Kidney capillary endothelial cell (primary cell): ENCODE measurements around the gene ZER1.
A peak's percentile ranks its signal among the peaks of the same experiment; 100 is the strongest.

Source experiments
- DNase-seq: peaks from one replicate; pipeline ENCODE4 v3.0.0-alpha.2; 2018; ENCODE audit warnings: low spot score

The ZER1 gene

DNA sequence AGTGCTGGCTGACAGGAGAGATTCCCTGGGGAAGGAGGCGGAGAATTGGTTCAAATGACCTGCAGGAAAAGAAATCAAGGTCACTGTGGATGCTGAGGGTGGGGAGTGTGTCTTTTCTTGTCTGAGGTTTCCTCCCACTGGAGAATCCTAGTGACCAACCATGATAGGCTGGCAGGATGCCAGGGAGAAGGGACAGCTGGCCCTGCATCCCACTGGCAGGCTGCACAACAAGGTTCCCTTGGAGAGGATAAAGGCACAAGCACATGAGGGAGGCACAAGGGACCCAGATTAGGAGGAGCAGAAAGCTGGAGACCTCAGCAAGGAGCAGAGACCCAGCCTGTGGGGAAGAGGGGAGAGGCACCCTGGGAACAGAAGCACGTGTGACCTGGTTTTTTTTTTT lies 36.4 kb downstream of the ZER1 start:
- DNase-seq, result no peak

GRCh38 chr9:128733256-128733655 lies 38.5 kb downstream of the ZER1 start:
- peak; percentile 86 for DNase-seq

GRCh38 chr9:128732576-128732975 lies 39.2 kb downstream of the ZER1 start:
- DNase-seq, result no peak

- no peak for DNase-seq
Observed at GRCh38 chr9:128731691-128732090, 40.0 kb downstream of the ZER1 start.

GRCh38 chr9:128731093-128731492 lies 40.6 kb downstream of the ZER1 start:
- no peak for DNase-seq

DNA sequence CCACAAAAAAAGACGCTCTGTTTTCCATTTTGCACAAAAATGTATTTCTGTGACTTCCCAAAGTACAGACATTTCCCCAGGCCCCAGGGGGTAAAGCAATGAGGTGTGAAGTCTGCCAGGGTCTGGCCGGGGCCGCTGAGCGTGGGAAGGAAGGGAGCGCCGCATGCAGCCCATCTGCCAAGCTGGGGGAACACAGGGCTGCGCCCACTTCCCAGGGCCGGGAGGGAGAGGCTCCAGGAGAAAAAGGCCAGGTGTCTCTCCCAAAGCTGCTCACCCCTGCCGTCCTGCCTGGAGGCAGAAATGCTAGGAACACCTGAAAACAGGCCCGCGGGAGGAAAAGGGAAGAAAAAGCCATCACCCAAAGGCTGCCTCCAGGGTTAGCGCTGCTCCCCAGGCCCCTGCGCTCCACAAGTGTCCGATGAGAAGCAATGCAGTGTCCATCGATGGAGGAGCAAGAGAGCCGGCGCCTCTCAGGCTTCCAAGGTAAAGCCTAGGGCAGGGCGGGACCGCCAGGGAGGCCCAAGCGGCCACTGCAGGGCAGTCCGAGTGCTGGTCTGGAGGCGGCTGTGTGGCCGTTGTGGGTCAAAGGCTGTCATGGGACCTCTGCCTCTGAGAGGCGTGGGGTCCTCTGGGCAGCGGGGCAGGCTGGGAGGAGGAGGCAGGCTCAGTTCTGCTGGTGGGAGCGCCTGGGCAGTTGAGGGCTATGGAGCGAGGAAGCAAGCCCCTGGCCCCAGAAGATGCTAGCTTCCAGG lies 41.8 kb downstream of the ZER1 start:
- no peak for DNase-seq

- DNase-seq, result no peak
Observed at GRCh38 chr9:128729302-128729701, 42.4 kb downstream of the ZER1 start.

DNA sequence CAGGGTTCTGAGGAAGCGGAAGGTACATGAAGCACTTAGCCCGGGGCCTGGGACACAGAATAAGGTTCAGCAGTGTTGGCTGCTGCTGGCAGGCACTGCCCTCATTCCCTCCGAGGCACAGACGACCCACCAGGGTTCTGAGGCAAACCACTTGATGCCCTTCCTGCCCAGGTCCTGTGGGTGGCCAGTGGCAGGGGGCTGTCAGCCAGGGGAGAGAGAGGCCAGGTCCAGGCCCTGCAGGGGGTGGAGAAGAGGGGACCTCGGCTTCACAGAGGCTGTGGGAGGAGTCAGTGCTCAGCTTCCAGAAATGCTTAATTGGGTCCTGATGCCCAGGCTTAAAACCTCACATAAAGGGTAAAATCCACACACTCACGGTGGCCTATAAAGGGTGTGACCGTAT lies 43.4 kb downstream of the ZER1 start:
- no peak for DNase-seq

- no peak for DNase-seq
Observed at GRCh38 chr9:128727640-128728248, 44.0 kb downstream of the ZER1 start.

- peak; percentile 52 for DNase-seq
Observed at GRCh38 chr9:128724744-128725211, 46.9 kb downstream of the ZER1 start.

DNA sequence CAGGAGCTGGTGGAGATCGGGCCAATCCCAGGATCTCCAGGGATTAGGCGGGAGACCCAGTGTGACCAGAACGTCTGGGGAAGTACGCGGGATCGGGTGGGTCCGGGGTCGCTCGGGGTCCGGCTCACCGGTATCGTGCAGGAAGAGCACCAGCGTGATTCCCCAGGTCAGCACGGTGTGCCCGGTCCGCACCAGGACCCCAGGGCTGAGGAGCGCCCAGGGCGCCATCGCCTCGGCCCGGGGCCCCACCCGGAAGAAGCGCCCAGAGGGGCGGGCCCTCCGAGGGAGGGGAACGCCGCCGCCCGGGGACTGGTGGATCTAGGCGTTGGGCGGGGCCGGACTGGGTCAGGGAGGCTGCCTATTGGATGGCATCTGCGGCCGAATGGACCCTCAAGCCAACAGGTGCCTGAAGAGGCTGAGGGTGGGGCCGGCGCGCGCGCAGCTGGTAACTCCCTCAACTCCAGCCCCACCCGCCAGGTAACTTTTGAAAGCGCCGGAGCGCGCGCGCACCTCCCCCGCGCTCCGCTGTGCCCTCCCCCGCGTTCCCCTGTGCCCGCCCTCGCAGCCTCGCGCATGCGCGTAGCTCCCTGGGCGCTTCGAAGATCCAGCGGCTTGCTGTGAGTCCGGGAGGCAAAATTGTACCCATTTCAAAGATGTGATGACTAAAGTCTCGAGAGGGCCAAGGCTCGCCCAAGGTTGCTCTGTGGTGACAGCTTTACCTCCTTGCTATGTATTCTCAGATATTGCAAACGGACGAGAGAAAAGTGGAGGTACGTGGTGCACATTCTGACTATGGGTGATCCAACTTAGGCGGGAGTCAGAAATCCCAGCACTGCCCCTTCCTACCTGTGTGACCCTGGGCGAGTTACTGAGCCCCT lies 47.6 kb downstream of the ZER1 start, which contains the start of gene ZDHHC12:
Gene ZDHHC12, minus strand, starts transcription at position 262 of the 878 bp plus-strand sequence. Its CDS starts 34 bp downstream, at position 228.
- peak; percentile 92 for DNase-seq

DNA sequence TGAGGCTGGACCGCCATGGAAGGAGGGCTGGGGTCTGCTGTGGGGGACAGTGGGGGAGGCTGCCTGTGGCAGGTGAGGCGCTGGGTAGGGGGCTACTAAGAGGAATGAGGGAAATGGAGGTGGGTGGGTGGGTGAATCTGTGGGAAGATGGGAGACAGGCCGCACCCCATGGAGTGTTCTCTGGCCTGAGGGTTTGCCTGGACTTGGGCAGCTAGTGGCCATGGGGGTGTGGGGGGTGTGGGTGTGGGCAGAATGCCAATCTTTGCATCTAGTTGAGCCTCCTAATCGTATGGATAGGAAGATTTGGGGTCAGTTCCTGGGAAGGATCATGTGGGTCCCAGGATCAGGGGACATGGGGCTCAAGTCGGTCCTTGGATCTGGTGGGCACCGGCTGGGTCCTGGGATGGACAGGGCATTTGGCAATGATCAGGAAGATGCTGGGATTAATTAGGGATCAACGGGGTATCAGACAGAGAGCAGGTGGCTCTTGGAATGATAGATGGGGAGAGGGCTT lies 48.3 kb downstream of the ZER1 start:
- DNase-seq, result no peak

GRCh38 chr9:128722380-128723351 lies 49.1 kb downstream of the ZER1 start:
- DNase-seq, result no peak

DNA sequence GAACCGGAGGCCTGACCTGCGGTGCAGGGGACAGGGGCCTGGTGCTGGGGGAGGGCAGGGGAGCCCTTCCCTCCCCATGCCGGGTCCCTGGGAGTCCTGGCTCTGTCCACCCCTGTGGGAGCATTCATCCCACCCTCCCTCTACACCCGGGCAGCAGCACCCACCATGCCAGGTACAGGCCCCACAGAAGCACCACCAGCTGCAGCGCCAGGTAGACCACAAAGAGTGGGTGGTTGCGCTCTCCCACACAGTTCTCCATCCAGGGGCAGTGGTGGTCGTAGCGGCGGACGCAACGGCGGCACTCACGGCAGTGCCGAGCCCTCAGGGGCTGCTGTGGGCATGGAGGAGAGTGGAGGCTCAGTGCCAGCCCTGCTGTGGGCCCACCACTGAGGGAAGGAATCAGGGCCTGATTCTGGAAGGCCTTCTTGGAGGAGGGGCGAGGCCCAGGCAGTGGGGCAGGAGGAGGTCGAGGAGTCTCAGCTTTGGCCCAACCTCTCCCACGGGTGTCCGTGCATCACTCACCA lies 50.2 kb downstream of the ZER1 start:
- DNase-seq, result no peak

- no peak for DNase-seq
Observed at GRCh38 chr9:128720841-128721486, 50.8 kb downstream of the ZER1 start.

- DNase-seq, result no peak
Observed at GRCh38 chr9:128719919-128720605, 51.7 kb downstream of the ZER1 start.

DNA sequence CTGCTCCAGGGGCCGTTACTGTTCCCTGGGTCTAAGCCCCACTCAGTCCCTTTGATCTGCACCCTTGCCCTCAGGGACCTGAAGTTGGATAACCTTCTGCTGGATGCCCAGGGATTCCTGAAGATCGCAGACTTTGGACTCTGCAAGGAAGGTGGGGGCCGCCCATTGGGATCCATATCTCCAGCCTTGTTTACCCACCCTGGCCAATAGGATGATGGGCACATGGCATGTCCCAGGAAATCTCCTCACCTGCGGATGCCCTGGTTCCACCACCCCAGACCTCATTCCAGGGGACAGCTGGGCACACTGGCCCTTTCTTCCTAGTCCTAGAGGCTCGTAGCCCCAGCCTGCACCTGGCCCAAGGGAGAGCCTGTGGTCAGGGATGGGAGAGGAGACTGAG lies 53.3 kb downstream of the ZER1 start:
- DNase-seq, result no peak

DNA sequence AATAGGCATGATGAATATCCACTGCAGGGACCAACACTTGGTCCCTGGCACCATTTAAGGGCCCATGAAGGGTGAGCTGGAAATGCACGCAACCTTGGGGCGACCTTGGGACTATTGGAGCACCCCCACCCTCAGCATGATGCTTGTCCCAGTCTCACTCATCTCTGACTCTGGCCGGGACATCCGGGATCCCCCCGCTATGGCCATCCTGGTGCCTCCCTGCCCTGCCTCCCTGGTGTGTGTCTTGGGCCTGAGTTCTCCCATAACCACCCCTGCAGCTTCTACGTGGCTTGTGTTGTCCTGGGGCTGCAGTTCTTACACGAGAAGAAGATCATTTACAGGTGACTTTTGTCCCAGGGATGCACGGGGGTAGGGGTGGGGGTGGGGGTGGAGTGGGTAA lies 53.7 kb downstream of the ZER1 start:
- no peak for DNase-seq

DNA sequence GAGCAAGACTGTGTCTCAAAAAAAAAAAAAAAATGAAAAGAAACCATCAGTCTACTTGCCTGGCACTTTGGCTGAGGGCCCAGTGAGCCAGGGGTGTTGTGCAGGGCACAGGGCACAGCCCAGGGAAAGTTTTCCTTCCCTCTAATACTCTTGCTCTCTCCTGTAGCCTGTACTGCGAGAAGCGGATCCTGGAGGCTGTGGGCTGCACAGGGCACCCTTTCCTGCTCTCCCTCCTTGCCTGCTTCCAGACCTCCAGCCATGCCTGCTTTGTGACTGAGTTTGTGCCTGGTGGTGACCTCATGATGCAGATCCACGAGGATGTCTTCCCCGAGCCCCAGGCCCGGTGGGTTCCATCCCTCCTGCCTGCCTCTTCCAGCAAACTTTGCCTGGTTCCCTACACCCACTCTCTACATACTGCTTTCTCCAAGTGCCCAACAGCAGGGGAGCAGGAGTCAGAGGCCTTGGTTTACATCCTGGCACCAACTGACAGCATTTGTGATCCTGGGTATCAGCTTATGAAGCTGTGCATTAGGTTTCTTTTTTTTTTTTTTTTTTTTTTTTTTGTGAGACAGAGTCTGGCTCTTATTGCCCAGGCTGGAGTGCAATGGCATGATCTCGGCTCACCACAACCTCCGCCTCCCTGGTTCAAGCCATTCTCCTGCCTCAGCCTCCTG lies 55.0 kb downstream of the ZER1 start:
- no peak for DNase-seq
